GM23338 (cell line): Measurements from ENCODE around the gene SLC39A11. TPM values are rescaled to one million over a fixed set of nuclear protein-coding genes. Genes with fewer than 3 reads are reported as not detected.

Experiments
- ATAC-seq: fragments of 200-7000 bp; cut with Tn5 transposase; 3 replicates; pipeline ENCODE4 v1.9.1; 2020
- DNase-seq: peaks from one replicate; pipeline ENCODE4 v3.0.0-alpha.2; 2015; ENCODE audit warnings: low spot score
- H2AFZ ChIP-seq: fragments of 200-600 bp; sonication (generic); 2 replicates; pipeline ENCODE4 v1.8.0; 2016; ENCODE audit warnings: antibody characterized with exemption, mild to moderate bottlenecking, moderate library complexity
- H3F3A ChIP-seq: fragments of 200-600 bp; sonication (generic); replicated peaks from 2 replicates; pipeline ENCODE4 v1.8.0; 2017; ENCODE audit warnings: antibody characterized with exemption, mixed run types, low read depth
- H3K27ac ChIP-seq: fragments of 200-600 bp; sonication (generic); 2 replicates; pipeline ENCODE4 v1.6.1; 2016; ENCODE audit warnings: low read depth
- H3K27me3 ChIP-seq: fragments of 200-600 bp; sonication (generic); 2 replicates; pipeline ENCODE4 v1.8.0; 2016; ENCODE audit warnings: mild to moderate bottlenecking, mixed run types, moderate library complexity; ENCODE audit not compliant: insufficient read depth
- H3K36me3 ChIP-seq: fragments of 200-600 bp; sonication (generic); 2 replicates; pipeline ENCODE4 v1.8.0; 2016; ENCODE audit warnings: mild to moderate bottlenecking; ENCODE audit not compliant: insufficient read depth
- H3K4me1 ChIP-seq: fragments of 200-600 bp; sonication (generic); 2 replicates; pipeline ENCODE4 v1.8.0; 2016; ENCODE audit warnings: mild to moderate bottlenecking, moderate library complexity; ENCODE audit not compliant: insufficient read depth
- H3K4me2 ChIP-seq: fragments of 200-600 bp; sonication (generic); 2 replicates; pipeline ENCODE4 v1.7.1; 2017; ENCODE audit warnings: mixed run types
- H3K4me3 ChIP-seq: fragments of 200-600 bp; sonication (generic); 2 replicates; pipeline ENCODE4 v1.6.1; 2016; ENCODE audit warnings: mixed run types
- H3K79me2 ChIP-seq: fragments of 200-600 bp; sonication (generic); replicated peaks from 2 replicates; pipeline ENCODE4 v1.8.0; 2017; ENCODE audit warnings: mild to moderate bottlenecking; ENCODE audit not compliant: insufficient read depth
- H3K9me2 ChIP-seq: fragments of 200-600 bp; sonication (generic); 2 replicates; pipeline ENCODE4 v1.8.0; 2017; ENCODE audit not compliant: insufficient read depth
- H4K20me1 ChIP-seq: fragments of 200-600 bp; sonication (generic); replicated peaks from 2 replicates; pipeline ENCODE4 v1.8.0; 2017; ENCODE audit warnings: mild to moderate bottlenecking; ENCODE audit not compliant: insufficient read depth
- H3K27ac Mint-ChIP-seq: 2 replicates; pipeline ENCODE4 v1.8.0; 2020; ENCODE audit warnings: inconsistent platforms, mild to moderate bottlenecking, moderate library complexity, mixed read lengths
- H3K27me3 Mint-ChIP-seq: 3 replicates; pipeline ENCODE4 v1.8.0; 2022; ENCODE audit warnings: low read depth, mild to moderate bottlenecking, moderate library complexity, mixed read lengths, inconsistent platforms; ENCODE audit not compliant: insufficient read depth, poor library complexity
- H3K36me3 Mint-ChIP-seq: 3 replicates; pipeline ENCODE4 v1.8.0; 2021; ENCODE audit warnings: low read depth, mild to moderate bottlenecking, inconsistent platforms, moderate library complexity, mixed read lengths
- H3K4me1 Mint-ChIP-seq: 3 replicates; pipeline ENCODE4 v1.8.0; 2020; ENCODE audit warnings: mild to moderate bottlenecking, inconsistent platforms, mixed read lengths
- H3K4me3 Mint-ChIP-seq: 3 replicates; pipeline ENCODE4 v1.8.0; 2021; ENCODE audit warnings: moderate library complexity, mild to moderate bottlenecking, inconsistent platforms, mixed read lengths
- H3K9me3 Mint-ChIP-seq: 3 replicates; pipeline ENCODE4 v1.8.0; 2020; ENCODE audit warnings: moderate library complexity, mild to moderate bottlenecking, inconsistent platforms, mixed read lengths
- ETS1 ChIP-seq: IDR thresholded peaks from 2 replicates; pipeline ENCODE4 v1.6.1; 2016; ENCODE audit warnings: antibody characterized with exemption
- EZH2phosphoT487 ChIP-seq: fragments of 200-600 bp; sonication (generic); IDR thresholded peaks from one replicate; pipeline ENCODE4 v1.8.1; 2018; ENCODE audit warnings: antibody characterized with exemption; ENCODE audit not compliant: unreplicated experiment
- JUNB ChIP-seq: IDR thresholded peaks from one replicate; pipeline ENCODE4 v1.6.1; 2016; ENCODE audit warnings: antibody characterized with exemption; ENCODE audit not compliant: unreplicated experiment
- NANOG ChIP-seq: IDR thresholded peaks from 2 replicates; pipeline ENCODE4 v1.6.1; 2016; ENCODE audit warnings: antibody characterized with exemption, borderline replicate concordance
- REST ChIP-seq: IDR thresholded peaks from one replicate; pipeline ENCODE4 v1.6.1; 2018; ENCODE audit warnings: antibody characterized with exemption; ENCODE audit not compliant: unreplicated experiment
- ZNF114 ChIP-seq: fragments of 250-450 bp; sonication (Bioruptor Pico); IDR thresholded peaks from 2 replicates; pipeline ENCODE4 v1.5.0; 2020; ENCODE audit warnings: mild to moderate bottlenecking, moderate library complexity
- ZNF331 ChIP-seq: fragments of 250-450 bp; sonication (Bioruptor Pico); IDR thresholded peaks from 2 replicates; pipeline ENCODE4 v1.5.0; 2020; ENCODE audit warnings: low read depth, mild to moderate bottlenecking, moderate library complexity
- ZNF462 ChIP-seq: fragments of 250-450 bp; sonication (Bioruptor Pico); IDR thresholded peaks from 2 replicates; pipeline ENCODE4 v1.5.0; 2020; ENCODE audit warnings: mild to moderate bottlenecking, moderate library complexity
- polyA plus RNA-seq: library from polyadenylated mRNA; unstranded; fragments of >200 nt; fragmentation: Nextera tagmentation; extraction: Ambion mirVana; gene quantifications from 2 replicates; pipeline ENCODE4 v1.2.1, GENCODE V29; 2016
- total RNA-seq: library from RNA; depleted of rRNA; stranded (reverse); fragments of >200 nt; shearing (Covaris generic); gene quantifications from 2 replicates; pipeline ENCODE4 v1.2.3, GENCODE V29; 2014

SLC39A11 gene
- total and polyA plus RNA-seq, 2 experiments from 2014 or later, result 10.8 to 18.1 TPM

- H3K27me3 Mint-ChIP-seq, result peaks cover 7% of the 10 kb centered on the region
- no peak for DNase-seq
- Histone ChIP-seq H3K79me2 (no peaks in the 10 kb centered on the region), H3K27ac (no peak overlapping the region), H3K36me3 (no peaks in the 10 kb centered on the region), H3K9me2 (no peaks in the 10 kb centered on the region), H3K4me2 (no peak overlapping the region), H2AFZ (peak overlapping the region; percentile 66; the same call in 1 of the 2 replicates), H3K27me3 (no peaks in the 10 kb centered on the region), H3K4me1 (peaks cover 12% of the 10 kb centered on the region), H3F3A (no peaks in the 10 kb centered on the region), H4K20me1 (no peaks in the 10 kb centered on the region), H3K4me3 (no peak overlapping the region)
- H3K36me3 Mint-ChIP-seq, result no peaks in the 10 kb centered on the region
- no peak overlapping the region for H3K4me3 Mint-ChIP-seq
- H3K27ac Mint-ChIP-seq, result no peak overlapping the region
- H3K9me3 Mint-ChIP-seq, result peaks cover 3% of the 10 kb centered on the region; the same call in 1 of the 3 replicates
- TF ChIP-seq NANOG (no peak), ZNF462 (CRISPR knock-in tag) (no peak), ETS1 (no peak), ZNF331 (CRISPR knock-in tag) (no peak), EZH2phosphoT487 (no peak), JUNB (no peak), REST (no peak), ZNF114 (CRISPR knock-in tag) (no peak)
- ATAC-seq, result no peak
- peaks cover 19% of the 10 kb centered on the region for H3K4me1 Mint-ChIP-seq
Measured at GRCh38 chr17:72624226-72624625, 468.3 kb downstream of the SLC39A11 start.
